NCI-H2081 (cell line): ENCODE data around the gene GAREM1.

Experiments used
- DNase-seq, 2 experiments: peaks; one replicate each; lab custom pipeline; 2025; lab: John Stamatoyannopoulos, UW

The GAREM1 gene

GRCh38 chr18:32425466-32425865, 45.2 kb downstream of the GAREM1 start:
- no peak for DNase-seq

DNA sequence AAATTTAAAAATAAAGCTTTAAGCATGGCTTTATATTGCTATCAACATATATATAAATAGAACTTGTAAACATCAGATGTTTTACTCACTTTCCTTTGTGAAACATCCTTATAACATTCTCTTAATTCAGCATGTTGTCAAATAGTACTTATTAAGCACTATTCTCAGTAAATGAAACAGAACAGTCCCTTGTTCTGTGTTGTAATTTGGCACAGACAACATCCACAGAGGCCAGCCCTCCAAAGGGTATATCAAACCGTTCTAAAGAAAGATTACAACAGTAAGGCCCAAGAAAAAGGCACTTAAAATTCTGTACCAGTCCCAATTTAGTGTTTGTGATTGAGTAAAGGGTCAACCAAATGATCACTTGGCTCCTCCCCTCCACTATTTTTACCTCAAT, 46.0 kb downstream of the GAREM1 start:
- DNase-seq, result no peak

- no peak for DNase-seq
Observed at GRCh38 chr18:32422978-32423740, 47.5 kb downstream of the GAREM1 start.

- no peak for DNase-seq
Observed at GRCh38 chr18:32422201-32422600, 48.5 kb downstream of the GAREM1 start.

GRCh38 chr18:32420084-32420750, 50.5 kb downstream of the GAREM1 start:
- no peak for DNase-seq

- DNase-seq, result no peak
Observed at GRCh38 chr18:32418148-32418547, 52.5 kb downstream of the GAREM1 start.

DNA sequence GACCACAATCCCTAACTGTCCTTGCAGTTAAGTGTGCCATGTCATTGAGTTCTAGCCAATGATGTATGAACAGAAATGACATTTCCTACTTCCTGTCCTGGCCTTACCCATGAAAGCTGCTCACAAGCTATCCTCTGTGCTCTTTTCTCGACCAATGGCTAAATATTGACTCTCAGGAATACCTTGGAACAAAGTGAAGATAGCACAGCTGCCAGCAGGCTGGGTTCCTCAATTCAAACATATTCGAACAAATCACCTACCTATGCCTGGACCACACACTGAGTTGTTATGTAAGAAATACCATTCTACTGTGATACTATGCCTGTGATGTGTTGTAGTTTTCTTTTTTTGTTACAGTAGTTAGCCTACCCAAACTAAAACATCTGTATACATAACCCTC, 65.1 kb downstream of the GAREM1 start:
- no peak for DNase-seq

GRCh38 chr18:32401621-32402020, 69.1 kb downstream of the GAREM1 start:
- no peak for DNase-seq

- no peak for DNase-seq
Observed at GRCh38 chr18:32393407-32393806, 77.3 kb downstream of the GAREM1 start.

- no peak for DNase-seq
Observed at GRCh38 chr18:32391126-32391525, 79.6 kb downstream of the GAREM1 start.

DNA sequence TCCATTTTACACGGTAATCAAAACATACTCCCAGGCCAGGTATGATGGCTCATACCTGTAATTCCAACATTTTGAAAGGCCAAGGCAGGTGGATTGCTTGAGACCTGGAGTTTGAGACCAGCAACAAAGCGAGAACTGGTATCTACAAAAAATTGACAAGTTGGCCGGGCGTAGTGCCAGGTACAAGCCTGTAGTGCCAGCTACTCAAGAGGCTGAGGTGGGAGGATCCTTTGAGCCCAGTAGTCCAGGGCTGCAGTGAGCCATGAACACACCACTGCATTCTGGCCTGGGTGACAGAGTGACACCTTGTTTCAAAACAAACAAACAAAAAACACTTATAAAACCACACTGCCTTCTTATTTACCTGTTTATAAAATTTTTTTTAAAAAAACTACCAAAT, 80.8 kb downstream of the GAREM1 start:
- DNase-seq, result peak in 1 of 2 experiments; percentile 15

DNA sequence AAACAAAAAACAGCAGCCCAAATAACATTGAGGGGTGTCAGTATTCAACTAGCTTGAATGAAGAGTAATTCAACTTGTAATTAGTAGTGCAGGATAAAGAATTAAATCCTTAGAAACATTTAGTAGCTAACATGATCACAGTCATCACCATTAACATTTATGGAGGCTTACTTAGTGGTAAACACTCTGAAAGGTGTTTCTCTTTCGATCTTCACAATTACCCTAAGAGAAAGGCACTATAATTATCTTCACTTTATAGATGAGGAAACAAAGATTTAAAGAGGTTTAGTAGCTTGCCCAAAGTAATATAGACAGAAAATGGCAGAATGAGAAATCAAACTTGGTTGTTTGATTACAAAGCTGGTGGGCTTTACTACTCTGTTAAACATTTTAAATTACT, 81.5 kb downstream of the GAREM1 start:
- DNase-seq, result no peak

- DNase-seq, result no peak
Observed at GRCh38 chr18:32386471-32386870, 84.2 kb downstream of the GAREM1 start.

DNA sequence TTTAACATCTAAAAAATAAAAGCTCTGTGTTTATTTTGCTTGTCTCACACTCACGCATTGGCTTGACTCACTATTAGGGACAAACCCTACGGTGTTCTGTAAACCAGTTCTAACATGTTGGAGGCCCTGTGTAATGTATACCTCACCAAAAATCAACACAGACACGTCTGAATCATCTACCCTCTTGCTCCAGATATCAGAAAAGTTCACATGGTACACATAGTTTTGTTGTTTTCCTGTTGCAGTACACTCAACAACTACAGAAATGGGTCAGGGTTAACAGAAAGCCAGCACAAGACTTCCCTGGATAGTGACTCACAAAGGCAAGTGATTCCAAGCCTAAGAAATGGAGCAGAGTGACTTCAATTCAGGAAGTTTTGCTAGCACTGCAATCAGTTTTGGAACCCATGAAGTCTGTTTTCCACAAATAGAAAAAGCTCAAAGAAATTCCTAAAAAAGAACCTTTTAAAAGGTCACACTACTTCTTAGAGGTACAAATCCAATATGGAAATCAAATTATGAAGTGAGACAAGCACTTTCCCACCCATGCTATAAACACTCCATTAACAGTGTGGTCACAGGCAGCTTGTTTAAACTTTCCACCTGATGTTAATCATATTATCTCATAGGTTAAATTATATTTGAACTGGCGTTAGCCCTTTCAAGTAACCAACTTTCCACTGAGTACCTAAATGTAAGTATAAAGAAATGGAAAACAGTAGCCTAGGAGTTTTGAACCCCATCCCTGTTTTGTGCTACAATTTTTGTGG, 87.4 kb downstream of the GAREM1 start:
- no peak for DNase-seq

- DNase-seq, result no peak
Observed at GRCh38 chr18:32381761-32382160, 88.9 kb downstream of the GAREM1 start.

DNA sequence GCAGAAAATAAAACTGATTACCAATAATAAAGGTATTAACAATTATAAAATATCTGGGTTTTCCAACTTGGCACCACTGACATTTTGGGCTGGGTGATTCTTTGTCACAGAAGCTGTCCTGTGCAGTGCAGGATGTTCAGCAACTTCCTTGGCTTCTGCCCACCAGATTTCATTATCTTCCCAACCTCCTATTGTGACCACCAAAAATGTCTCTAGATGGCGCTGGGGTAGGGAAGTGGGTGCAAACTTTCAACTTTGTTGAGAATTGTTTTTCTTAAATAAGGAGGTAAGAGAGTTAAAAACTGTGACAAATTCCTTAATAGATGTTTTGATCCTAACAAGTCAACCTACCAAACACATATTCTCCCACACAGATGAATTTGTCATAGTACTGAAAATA, 90.1 kb downstream of the GAREM1 start:
- DNase-seq, result no peak

GRCh38 chr18:32379891-32380290, 90.8 kb downstream of the GAREM1 start:
- no peak for DNase-seq

DNA sequence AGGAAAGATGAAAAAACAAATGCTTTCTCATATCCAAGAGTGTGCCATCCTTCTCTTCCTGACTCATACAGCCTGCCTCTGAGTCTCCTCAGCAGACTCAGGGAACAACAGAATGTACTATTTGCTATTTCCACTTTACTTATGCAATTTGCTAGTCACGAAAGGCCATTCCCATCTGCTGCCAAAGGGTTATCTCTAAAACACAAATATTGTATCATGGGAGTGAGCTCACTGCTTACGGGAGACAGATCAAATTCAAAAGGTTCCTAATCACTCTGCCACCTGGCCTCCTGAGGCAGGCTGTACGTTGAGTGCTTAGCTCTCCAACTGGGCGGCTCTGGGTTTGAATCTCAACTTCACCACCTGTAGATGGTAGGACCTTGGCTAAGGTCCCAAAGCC, 92.0 kb downstream of the GAREM1 start:
- DNase-seq, result peak in 1 of 2 experiments; percentile 49

DNA sequence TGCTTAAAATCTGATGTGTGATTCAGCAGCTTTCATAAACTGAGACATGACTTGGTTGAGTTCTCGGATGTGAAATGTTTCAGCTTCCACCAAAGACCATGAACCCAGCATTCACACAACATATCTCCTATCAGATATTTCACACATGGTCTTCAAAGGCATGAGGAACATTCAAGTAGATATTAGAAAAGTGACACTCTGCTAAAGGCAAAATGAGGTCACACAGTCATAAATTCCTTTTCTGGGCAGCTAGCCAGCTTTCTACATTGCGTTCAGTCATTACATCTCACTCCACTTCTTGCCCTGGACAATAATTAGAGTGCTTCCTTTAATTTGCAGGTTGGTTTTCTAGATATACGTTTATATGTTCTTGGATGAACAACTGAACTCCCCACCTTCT, 96.7 kb downstream of the GAREM1 start:
- DNase-seq, result peak; percentile 14 to 64

DNA sequence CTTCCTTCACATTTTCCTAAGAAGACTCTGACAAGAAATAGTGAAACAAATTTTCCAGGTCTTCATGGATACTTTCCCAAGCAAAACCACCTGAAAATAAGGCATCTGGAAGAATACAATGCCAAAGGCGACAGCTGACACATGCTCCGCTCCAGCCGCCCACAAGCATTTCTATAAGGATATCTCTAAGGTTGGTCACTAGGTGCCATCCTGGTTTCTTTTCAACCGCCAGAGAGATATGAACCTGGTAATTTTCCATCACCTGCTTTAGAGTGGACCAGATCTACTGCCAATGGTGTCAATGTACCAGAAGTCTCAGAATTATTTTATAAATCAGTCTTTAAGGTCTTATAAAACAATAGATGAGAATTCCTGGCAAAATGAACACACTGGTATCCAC, 97.2 kb downstream of the GAREM1 start:
- DNase-seq, result no peak

GRCh38 chr18:32372381-32373061, 98.2 kb downstream of the GAREM1 start:
- DNase-seq, result peak in 1 of 2 experiments; percentile 68

DNA sequence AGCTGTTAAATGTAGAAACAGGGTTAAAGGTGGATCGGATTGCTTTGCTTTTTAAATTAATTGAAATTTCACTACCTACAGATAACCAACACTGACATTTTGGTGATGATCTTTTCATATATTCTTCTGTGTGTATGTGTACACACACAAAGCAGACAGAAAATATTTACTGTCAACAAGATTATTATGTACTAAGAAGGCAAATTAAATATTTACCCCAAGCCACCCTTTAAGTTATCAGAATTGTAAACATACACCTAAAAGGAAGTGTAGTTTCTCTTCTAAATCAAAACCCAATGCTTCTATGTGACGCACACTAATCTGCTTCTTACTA, 98.7 kb downstream of the GAREM1 start:
- no peak for DNase-seq
